ENCODE results near the gene LBHD1. TPM values are rescaled to one million over a fixed set of nuclear protein-coding genes. Genes with fewer than 3 reads are reported as not detected.
"Not testable (repeated sequence)": the region's sequence is repeated elsewhere in the genome, so short reads cannot be mapped to it uniquely, and the experiment has no call there.

The LBHD1 gene
- polyA plus RNA-seq, 4 donors: 3.3 to 8.6 (median 7.8) TPM

DNA sequence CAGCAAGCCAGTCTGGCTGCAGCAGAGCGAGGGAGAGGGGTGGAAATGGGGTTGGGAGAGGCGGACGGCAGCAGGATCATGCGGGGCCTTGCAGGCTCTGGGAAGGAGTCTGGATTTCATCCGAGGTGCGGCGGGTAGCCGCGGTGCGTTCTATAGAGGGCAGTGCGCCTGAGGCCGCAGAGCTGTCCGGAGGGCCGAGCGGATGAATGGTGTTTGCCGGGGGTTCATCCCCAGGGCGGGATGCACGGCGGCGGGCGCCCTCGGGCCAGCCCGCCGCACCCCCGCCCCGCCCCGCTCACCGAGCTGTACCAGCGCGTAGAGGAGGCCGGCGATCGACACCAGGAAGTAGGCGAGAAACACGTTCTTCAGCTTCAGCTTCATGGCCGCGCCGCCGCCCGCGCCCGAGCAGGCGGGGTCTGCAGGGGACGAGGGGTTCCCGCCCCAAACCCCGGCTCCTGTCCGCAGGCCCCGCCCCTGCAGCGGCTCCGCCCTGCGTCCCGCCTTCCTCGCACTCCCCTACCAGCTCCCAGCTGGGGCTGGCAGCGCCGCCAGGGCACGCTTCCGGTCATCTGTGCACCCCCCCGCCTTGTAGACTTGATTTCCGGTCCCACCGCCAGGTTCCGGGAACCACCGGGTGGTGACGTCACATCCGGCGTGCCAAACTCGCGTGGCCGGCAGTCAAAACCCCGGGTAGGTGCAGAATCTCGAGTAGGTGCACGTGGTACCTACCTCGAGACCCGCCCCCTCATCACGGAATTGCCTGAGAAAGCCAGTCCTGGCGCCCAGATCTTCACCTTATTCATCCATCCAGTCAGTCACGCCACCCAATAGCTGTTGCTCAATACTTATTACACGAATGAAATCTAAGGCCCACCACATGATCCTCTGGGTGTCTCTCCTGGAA lies 50.2 kb downstream of the LBHD1 start, which contains the start of gene B3GAT3:
TSS of gene B3GAT3 (minus strand) at position 420 of the 904 bp plus-strand sequence. CDS start at position 381, 39 bp downstream.
- peak; percentile 87 to 94 (median 92) for DNase-seq (ENCODE audit: low read depth in 4 of 4, low spot score in 3 of 4)

DNA sequence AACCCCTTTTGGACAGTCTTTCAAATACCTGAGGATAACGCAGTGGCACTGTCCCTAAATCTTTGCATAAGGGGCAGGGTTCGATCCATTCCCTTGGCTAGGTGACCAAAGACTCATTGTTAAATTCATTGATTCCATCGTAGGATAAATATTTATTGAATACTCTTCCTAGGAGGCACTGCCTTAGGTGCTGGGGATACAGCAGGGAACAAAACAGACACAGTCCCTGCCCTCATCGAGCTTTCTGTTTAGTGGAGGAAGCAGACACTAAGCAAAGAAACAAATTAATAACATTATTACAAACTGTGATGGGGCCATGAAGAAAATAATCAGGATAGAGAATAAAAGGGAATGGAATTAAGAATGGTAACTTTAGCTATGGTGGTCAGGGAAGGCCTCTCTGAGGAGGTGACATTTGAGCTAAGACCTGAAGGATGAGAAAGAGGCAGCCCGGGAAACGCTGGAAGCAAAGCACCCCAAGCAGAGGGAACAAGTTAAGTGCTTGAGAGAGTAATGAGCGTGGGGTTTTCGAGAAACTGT lies 51.0 kb downstream of the LBHD1 start:
- DNase-seq (ENCODE audit: low read depth in 4 of 4, low spot score in 3 of 4): no peak

DNA sequence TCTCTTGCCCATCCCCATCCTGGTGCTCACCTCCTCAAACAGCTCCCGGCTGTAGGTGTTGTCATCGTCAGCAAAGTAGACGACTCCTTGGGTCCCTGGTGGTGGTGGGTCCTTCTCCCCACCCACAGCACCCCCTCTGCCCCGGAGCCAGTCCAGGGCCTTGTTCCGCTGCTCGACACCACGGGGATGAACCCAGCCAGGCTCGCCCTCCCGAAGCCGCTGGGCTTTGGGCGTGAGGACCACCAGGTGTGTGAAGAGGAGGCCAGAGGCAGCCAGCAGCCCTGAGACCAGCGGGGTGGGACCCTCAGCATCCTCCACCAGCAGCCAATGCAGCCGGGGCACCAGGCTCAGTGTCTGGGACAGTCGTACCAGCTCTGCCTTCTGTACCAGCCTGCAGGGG lies 55.1 kb downstream of the LBHD1 start:
- DNase-seq (ENCODE audit: low read depth in 4 of 4, low spot score in 3 of 4): not testable (repeated sequence)

DNA sequence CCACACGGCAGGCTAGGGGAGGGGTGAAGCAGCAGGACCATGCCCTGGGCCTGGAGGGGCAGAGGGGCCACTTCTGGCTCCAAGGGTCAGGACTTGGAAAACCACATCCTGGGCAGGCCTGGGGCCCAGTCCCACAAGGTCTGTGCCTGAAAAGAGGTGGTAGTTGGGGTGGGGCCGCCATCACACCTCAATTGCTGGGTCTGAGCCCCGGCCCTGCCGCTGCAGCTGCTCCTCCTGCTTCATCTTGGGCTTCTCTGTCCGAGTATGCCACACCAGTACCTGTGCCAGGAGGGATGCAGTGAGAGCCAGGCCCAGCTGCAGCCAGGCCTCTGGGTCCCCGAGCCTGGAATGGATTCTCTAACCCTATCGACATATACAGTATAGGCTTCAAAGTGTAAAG lies 56.5 kb downstream of the LBHD1 start:
- DNase-seq (ENCODE audit: low read depth in 4 of 4, low spot score in 3 of 4): no peak

DNA sequence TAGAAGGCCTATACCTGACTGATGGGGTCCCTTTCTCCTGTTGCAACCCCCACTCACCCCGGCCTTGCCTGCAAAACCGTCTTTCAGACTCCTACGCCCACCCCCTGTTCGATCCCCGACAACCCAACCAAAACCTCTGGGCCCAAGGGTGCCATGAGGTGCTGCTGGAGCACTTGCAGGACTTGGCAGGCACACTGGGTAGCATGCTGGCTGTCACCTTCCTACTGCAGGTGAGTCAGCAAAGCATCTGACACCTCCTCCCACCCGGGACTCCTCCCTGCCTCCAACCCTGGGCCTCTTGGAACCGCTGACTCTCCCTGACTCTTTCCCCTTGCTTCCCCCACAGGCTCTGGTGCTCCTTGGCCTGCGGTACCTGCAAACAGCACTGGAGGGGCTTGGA lies 57.8 kb downstream of the LBHD1 start:
- DNase-seq (ENCODE audit: low read depth in 4 of 4, low spot score in 3 of 4): no peak

DNA sequence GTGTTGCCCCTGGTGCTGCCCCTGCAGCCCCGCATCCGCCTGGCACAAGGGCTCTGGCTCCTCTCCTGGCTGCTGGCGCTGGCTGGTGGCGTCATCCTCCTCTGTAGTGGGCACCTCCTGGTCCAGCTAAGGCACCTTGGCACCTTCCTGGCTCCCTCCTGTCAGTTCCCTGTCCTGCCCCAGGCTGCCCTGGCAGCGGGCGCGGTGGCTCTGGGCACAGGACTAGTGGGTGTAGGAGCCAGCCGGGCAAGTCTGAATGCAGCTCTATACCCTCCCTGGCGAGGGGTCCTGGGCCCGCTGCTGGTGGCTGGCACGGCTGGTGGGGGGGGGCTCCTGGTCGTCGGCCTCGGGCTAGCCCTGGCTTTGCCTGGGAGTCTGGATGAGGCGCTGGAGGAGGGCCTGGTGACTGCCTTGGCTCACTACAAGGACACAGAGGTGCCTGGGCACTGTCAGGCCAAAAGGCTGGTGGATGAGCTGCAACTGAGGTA lies 58.7 kb downstream of the LBHD1 start:
- DNase-seq (ENCODE audit: low read depth in 4 of 4, low spot score in 3 of 4): no peak

Other genes with a start within 250 kb of the LBHD1 start
- 100 to 1,000 TPM; 186 to 212 (median 195) TPM for gene AHNAK, start 125.5 kb downstream of the LBHD1 start, polyA plus RNA-seq (ENCODE audit: insufficient read length in 4 of 4)
- gene EEF1G, start 98.4 kb downstream of the LBHD1 start, polyA plus RNA-seq (ENCODE audit: insufficient read length in 4 of 4): 1,000 to 10,000 TPM; 2,211 to 2,243 (median 2,224) TPM
- gene TUT1, start 80.7 kb downstream of the LBHD1 start, polyA plus RNA-seq (ENCODE audit: insufficient read length in 4 of 4): 10 to 100 TPM; 22.2 to 25.5 (median 23.7) TPM
- gene MTA2, start 70.4 kb downstream of the LBHD1 start, polyA plus RNA-seq (ENCODE audit: insufficient read length in 4 of 4): 10 to 100 TPM; 90.8 to 99.5 (median 93.4) TPM
- gene EML3, start 59.5 kb downstream of the LBHD1 start, polyA plus RNA-seq (ENCODE audit: insufficient read length in 4 of 4): 10 to 100 TPM; 27.9 to 40.2 (median 36.0) TPM
- 1 to 10 TPM; 3.0 to 3.5 (median 3.4) TPM for gene ROM1, start 59.0 kb downstream of the LBHD1 start, polyA plus RNA-seq (ENCODE audit: insufficient read length in 4 of 4)
- gene B3GAT3, start 50.3 kb downstream of the LBHD1 start, polyA plus RNA-seq (ENCODE audit: insufficient read length in 4 of 4): 10 to 100 TPM; 28.7 to 43.6 (median 32.6) TPM
- 100 to 1,000 TPM; 387 to 413 (median 398) TPM for gene GANAB, start 25.7 kb downstream of the LBHD1 start, polyA plus RNA-seq (ENCODE audit: insufficient read length in 4 of 4)
- gene INTS5, start 19.0 kb downstream of the LBHD1 start, polyA plus RNA-seq (ENCODE audit: insufficient read length in 4 of 4): 10 to 100 TPM; 19.9 to 23.8 (median 20.8) TPM
- 10 to 100 TPM; 54.5 to 63.6 (median 61.6) TPM for gene C11orf98, start 7.1 kb downstream of the LBHD1 start, polyA plus RNA-seq (ENCODE audit: insufficient read length in 4 of 4)
- 1 to 10 TPM; 3.8 to 7.5 (median 4.9) TPM for gene CSKMT, start 7.0 kb downstream of the LBHD1 start, polyA plus RNA-seq (ENCODE audit: insufficient read length in 4 of 4)
- 10 to 100 TPM in 1 of 4 donors, 1 to 10 TPM in 3; 7.3 to 12.8 (median 8.0) TPM for gene UQCC3, start 594 bp downstream of the LBHD1 start, polyA plus RNA-seq (ENCODE audit: insufficient read length in 4 of 4)
- gene UBXN1, start 6.8 kb upstream of the LBHD1 start, polyA plus RNA-seq (ENCODE audit: insufficient read length in 4 of 4): 100 to 1,000 TPM; 147 to 179 (median 149) TPM
- gene LRRN4CL, start 17.3 kb upstream of the LBHD1 start, polyA plus RNA-seq (ENCODE audit: insufficient read length in 4 of 4): 1 to 10 TPM in 2 of 4 donors, under 1 TPM in 2; 0.91 to 1.5 (median 1.1) TPM
- 10 to 100 TPM; 60.3 to 69.8 (median 68.3) TPM for gene BSCL2, start 35.2 kb upstream of the LBHD1 start, polyA plus RNA-seq (ENCODE audit: insufficient read length in 4 of 4)
- 1 to 10 TPM; 1.4 to 2.4 (median 1.9) TPM for gene GNG3, start 35.4 kb upstream of the LBHD1 start, polyA plus RNA-seq (ENCODE audit: insufficient read length in 4 of 4)
- gene HNRNPUL2, start 55.2 kb upstream of the LBHD1 start, polyA plus RNA-seq (ENCODE audit: insufficient read length in 4 of 4): 10 to 100 TPM; 78.0 to 87.0 (median 84.2) TPM
- gene TTC9C, start 56.2 kb upstream of the LBHD1 start, polyA plus RNA-seq (ENCODE audit: insufficient read length in 4 of 4): 10 to 100 TPM; 35.6 to 44.1 (median 42.3) TPM
- gene ZBTB3, start 81.9 kb upstream of the LBHD1 start, polyA plus RNA-seq (ENCODE audit: insufficient read length in 4 of 4): 1 to 10 TPM; 6.5 to 8.4 (median 7.2) TPM
- gene POLR2G, start 89.3 kb upstream of the LBHD1 start, polyA plus RNA-seq (ENCODE audit: insufficient read length in 4 of 4): 100 to 1,000 TPM; 147 to 159 (median 148) TPM
- gene TAF6L, start 99.1 kb upstream of the LBHD1 start, polyA plus RNA-seq (ENCODE audit: insufficient read length in 4 of 4): 10 to 100 TPM; 24.9 to 30.9 (median 28.4) TPM
- gene TMEM179B, start 115.1 kb upstream of the LBHD1 start, polyA plus RNA-seq (ENCODE audit: insufficient read length in 4 of 4): 10 to 100 TPM; 64.6 to 72.9 (median 68.3) TPM
- gene TMEM223, start 119.7 kb upstream of the LBHD1 start, polyA plus RNA-seq (ENCODE audit: insufficient read length in 4 of 4): 10 to 100 TPM; 22.3 to 31.0 (median 25.5) TPM
- gene NXF1, start 133.2 kb upstream of the LBHD1 start, polyA plus RNA-seq (ENCODE audit: insufficient read length in 4 of 4): 100 to 1,000 TPM; 113 to 129 (median 123) TPM
- gene STX5, start 159.8 kb upstream of the LBHD1 start, polyA plus RNA-seq (ENCODE audit: insufficient read length in 4 of 4): 10 to 100 TPM; 53.5 to 60.8 (median 57.8) TPM
- gene TEX54, start 160.6 kb upstream of the LBHD1 start, polyA plus RNA-seq (ENCODE audit: insufficient read length in 4 of 4): under 1 TPM in 1 of 4 donors, not detected in 3; 0.17 TPM
- 10 to 100 TPM; 35.4 to 40.9 (median 38.7) TPM for gene WDR74, start 167.3 kb upstream of the LBHD1 start, polyA plus RNA-seq (ENCODE audit: insufficient read length in 4 of 4)
- gene SLC3A2, start 208.6 kb upstream of the LBHD1 start, polyA plus RNA-seq (ENCODE audit: insufficient read length in 4 of 4): 100 to 1,000 TPM; 182 to 190 (median 189) TPM
- under 1 TPM; 0.07 to 0.13 (median 0.09) TPM for gene CHRM1, start 249.1 kb upstream of the LBHD1 start, polyA plus RNA-seq (ENCODE audit: insufficient read length in 4 of 4)

Data from right renal pelvis (tissue), 4 donors.